SH-SY5Y (cell line): Measurements from ENCODE around the gene NCK1.

Experiments used
- GATA2 ChIP-seq: IDR thresholded peaks from 2 replicates; pipeline ENCODE4 v1.6.1; 2011; ENCODE audit warnings: mild to moderate bottlenecking, low read depth, low read length
- GATA3 ChIP-seq: IDR thresholded peaks from 2 replicates; pipeline ENCODE4 v1.6.1; 2011; ENCODE audit warnings: low read depth, mild to moderate bottlenecking, low read length, moderate library complexity

GRCh38 chr3:136925425-136926190, 63.6 kb downstream of the NCK1 start:
- TF ChIP-seq GATA2 (no peak), GATA3 (no peak)
